HG03439 (cell line): ENCODE results near the gene TNK1.
A peak's percentile ranks its signal among the peaks of the same experiment; 100 is the strongest.

Experiments
- ATAC-seq: cut with Tn5 transposase; IDR thresholded peaks from one replicate; pipeline ENCODE4 v1.9.1; 2021; ENCODE audit warnings: mild to moderate bottlenecking, moderate library complexity; ENCODE audit not compliant: unreplicated experiment

TNK1 gene

GRCh38 chr17:7389924-7390910 lies 9.3 kb downstream of the TNK1 start:
- ATAC-seq = no peak

GRCh38 chr17:7391307-7391706 lies 10.4 kb downstream of the TNK1 start:
- no peak for ATAC-seq

GRCh38 chr17:7392696-7393612 lies 12.1 kb downstream of the TNK1 start:
- ATAC-seq = no peak

- peak; percentile 46 for ATAC-seq
These were observed 12.9 kb downstream of the TNK1 start for GRCh38 chr17:7393613-7394451.

- ATAC-seq = peak; percentile 77
These were observed 13.7 kb downstream of the TNK1 start, which contains the start of gene PLSCR3 for GRCh38 chr17:7394452-7395191. Gene PLSCR3 (minus strand): TSS chr17:7394525. CDS start chr17:7394110, 415 bp downstream.

DNA sequence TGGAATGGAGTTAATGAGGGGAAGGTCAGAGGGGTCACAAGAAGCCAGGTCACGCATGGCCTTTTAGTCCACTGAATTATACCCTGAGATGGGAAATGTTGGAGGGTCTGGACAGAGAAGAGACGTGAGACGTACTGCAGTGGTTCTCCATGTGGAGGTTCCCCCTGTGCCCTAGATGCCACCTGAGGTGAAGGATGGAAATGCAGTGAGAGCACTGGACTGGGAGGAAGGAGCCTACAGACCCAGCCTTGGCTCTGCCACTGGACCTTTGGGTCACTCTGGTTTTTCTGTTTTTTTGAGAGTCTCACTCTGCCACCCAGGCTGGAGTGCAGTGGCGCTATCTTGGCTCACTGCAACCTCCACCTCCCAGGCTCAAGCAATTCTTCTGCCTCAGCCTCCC lies 15.3 kb downstream of the TNK1 start:
- no peak for ATAC-seq

DNA sequence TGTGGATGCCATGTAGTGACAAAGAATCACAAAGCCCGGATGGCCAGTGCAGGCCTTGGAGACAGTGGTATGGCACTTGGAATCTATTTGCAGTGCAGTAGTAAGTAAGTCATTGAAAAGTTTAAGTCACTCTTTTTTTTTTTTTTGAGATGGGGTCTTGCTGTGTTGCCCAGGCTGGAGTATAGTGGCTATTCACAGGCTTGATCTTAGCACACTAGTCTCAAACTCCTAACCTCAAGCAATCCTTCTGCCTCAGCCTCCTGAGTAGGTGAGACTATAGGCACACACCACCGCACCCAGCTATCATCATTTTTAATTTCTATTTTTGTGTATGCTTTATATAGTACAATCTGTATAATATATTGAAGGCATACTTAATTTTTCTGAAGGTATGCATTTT lies 17.7 kb downstream of the TNK1 start:
- ATAC-seq = no peak

DNA sequence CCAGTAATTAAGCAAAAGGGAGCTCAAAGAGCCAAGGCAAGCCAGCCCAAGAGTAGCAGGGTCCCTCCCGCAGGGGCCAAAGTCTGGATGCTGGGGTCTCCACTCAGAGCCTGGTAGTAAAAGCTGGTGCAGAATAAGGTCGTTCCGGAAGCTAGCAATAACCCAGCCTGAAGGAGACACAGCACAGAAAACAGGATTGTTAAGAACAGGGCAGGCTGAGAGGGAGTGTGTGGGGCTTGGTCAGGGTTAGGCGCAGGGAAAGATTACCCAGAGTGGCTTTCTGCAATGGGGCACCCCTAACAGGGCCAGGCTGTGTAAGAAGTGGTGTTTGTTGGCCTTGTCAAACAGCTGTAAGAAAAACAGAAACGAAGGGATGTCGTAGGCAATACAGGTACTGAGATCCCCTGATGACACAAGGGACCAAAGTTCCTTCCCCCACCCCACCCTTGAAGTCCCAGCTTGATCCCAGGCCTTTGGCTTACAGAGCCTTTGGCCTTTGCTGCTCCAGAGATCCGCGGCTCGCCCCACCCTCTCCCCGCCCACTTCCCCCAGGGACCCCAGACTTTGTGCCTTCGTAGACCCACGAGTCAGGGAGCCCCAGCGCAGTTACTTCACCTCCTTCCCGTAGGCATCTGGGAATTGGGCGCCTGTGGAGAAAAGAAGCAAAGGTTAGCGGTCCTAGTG lies 22.3 kb downstream of the TNK1 start:
- ATAC-seq = no peak

- ATAC-seq = peak; percentile 11
These were observed 22.8 kb downstream of the TNK1 start for GRCh38 chr17:7403727-7403976.

DNA sequence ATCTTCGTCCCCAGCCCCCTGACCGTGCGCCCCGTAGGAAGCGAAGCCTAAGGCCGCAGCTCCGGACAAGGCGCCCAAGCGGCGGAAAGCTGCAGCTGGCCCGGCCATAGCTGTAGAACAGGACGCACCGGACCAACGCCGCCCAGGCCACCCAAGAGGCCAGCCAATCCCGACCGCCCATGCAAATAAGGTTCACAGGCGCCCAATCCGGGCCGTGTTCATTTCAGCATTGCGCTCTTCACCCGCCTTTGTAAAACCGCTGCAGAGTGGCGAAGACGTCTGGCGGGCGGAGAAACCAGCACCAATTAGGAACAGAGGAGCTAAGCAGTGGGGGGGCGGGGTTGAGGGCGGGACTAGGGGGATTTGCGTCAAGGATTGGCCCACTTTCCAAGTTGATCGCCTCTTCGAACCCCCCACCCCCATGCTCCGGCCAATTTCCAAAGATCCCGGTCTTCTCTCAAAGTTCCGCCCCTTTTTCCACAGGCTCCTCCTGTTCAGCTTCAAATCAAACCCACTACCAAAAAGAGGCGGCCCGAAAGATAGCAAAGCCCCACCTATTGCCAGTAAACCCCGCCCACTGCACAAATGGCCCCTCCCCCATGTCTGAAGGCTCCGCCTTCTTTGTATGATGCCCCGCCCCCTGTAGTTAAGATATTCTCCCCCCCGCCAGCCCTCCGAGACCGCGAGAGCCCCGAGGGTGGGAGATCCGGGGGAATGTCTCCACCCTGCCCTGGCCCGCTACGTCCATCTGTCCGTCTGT lies 23.3 kb downstream of the TNK1 start, which contains the start of gene TMEM256:
Gene TMEM256, minus strand, starts transcription at position 121 of the 760 bp plus-strand sequence. Its CDS starts 13 bp downstream, at position 108.
- peak; percentile 90 for ATAC-seq

DNA sequence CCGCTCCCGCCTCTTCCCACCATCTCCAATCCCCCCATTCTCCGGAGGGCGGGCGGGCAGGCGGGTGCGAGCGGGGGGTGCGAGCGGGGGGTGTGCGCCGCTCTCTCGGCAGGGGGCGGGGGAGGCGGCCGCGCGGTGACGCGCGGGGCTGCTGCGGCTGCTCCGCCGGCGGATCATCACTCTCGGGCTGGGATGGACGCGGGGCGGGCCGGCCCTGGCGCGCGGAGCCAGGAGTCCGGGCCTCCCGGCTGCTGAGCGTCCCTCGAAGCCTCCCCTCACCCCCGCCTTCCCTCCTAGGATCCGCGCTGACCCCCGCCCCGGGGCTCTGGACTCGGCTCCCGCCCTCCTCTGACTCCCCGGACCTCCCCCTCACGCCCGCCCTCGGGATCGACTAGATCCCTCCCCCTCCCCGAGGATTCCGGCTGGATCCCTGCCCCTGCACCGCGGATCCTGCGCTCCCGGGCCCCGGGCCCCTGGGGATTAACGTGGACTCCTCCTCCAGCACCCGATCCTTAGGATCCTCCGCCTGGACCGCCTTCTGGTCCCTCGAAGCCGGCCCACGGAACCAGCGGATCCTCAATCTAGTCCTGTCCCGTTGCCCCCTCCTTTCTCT lies 24.0 kb downstream of the TNK1 start:
- ATAC-seq = peak; percentile 3

DNA sequence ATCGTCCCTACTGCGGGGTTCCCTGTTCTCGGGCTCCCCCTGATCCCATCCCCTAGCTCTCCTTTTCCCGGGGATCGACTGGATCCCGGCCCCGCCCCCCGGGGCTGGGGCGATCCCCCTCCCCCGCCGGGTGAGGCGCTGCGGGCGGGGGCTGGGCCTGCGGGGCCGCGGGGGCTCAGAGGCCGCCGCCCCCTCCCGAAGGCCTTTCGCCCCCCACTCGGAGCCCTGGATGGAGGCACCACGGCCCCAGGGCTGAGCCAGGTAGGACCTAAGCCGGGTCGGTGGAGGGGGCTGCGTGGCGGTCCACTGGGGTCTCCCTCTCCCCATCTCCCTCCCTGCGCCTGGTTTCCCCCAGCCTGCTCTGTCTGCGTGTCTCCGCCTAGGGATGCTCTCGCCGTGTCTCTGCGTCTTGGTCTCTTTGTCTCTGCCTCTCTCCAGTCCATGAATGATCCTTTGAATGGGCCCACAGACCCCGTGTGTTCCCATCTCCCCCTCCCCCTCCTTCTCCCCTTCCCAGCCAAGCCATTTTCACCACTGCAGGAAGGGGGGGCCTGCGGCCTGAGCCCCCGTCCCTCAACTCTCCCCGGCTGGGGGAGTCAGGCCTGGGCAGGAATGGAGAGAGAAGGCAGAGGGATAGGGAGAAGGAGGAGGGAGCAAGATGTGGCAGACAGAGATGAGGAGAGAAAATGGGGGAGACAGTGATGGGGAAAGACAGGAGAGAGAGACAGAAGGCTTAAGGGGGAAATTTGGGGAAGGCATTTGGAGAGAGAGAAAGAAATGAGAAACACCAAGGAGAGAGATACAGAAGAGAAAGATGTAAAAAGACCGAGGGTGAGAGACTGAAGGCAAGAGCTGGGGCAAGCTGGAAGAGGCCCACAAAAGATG lies 24.7 kb downstream of the TNK1 start:
- ATAC-seq = no peak

DNA sequence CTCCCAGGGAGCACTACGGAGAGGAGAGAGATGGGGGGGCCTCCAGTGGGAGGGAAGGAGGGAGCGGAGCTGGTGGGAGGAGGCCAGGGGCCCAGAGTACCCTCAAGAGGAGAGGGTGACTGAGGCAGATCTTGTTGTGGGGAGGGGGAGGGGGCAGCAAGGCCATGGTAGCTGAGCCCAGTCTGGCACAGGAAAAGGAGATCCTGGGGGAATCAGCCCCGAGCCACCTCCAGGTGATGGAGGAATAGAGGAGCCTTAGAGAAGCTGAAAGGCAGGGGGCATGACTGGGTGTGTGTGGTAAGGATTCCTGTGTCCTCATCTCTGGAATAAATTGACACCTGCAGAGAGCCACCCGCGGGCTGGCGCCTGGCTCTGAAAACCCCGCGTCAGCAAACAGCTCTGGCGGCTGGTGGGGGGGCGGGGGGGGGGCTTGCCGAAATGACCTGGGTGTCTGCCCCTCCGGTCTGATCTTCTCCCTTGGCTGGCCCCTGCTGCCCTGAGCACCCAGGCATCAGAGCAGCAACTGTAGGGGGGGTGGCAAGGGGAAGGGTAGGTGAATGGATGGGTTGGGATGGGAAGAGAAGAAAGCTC lies 25.4 kb downstream of the TNK1 start:
- no peak for ATAC-seq

DNA sequence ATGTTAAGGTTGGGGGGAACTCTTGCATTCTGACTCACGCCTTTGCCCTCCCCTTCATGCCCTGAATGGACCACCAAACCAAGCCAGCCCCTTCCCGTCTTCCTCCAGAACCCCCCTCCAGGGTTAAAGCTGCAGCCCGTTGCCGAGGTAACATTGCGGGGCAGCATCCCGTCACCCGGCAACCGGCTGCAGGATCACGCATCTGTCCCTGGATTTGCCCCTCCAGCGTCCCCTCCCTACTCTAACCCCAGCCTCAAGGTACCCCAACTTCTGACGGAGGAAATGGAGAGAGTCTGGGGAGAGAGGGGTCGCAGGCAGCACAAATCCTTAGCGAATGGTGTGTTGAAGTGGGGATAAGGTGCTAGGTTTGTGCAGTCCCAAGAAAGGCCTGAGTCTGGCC lies 26.2 kb downstream of the TNK1 start:
- no peak for ATAC-seq

DNA sequence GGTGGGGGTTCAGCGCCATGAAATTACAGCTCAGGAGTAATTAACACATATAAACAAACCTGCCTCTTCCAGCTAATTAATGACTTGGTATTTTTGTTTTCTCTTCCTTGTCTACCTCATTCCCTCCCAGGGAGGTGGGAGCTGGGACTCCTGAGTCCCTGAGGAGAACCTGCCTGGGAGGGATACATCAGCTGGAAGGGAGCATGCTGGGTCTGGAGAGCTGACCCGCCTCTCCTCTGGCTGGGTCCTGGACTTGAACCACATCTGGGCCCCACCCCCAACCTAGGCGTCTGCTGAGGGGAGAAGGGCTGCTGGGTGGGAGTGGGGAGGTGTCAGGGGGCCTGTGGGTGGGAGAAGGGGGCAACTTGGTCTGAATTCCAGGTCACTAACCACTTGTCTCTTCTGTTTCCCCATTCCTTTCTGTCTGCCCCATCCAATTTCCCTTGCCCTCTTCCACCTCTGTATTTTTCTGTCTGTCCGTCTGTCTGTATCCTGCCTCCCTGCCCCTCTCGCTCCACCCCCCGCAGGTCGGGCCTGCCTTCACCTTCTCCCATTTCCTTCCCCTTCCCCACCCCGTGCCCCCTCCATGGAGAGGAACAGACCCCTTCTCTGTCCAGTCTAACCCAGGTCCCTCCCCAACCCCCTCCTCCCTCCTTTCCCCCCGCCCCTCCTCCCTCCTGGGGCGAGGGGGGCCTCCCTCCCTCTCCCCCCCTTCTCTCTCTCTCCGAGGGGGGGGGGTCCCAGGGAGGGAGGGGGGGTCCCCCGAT lies 26.8 kb downstream of the TNK1 start, which contains the start of gene NLGN2:
Gene NLGN2, plus strand, starts transcription at position 361 of the 767 bp plus-strand sequence. CDS start 411 bp downstream, outside the sequence.
- no peak for ATAC-seq

DNA sequence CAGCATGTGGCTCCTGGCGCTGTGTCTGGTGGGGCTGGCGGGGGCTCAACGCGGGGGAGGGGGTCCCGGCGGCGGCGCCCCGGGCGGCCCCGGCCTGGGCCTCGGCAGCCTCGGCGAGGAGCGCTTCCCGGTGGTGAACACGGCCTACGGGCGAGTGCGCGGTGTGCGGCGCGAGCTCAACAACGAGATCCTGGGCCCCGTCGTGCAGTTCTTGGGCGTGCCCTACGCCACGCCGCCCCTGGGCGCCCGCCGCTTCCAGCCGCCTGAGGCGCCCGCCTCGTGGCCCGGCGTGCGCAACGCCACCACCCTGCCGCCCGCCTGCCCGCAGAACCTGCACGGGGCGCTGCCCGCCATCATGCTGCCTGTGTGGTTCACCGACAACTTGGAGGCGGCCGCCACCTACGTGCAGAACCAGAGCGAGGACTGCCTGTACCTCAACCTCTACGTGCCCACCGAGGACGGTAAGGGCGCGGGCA lies 27.4 kb downstream of the TNK1 start:
- ATAC-seq = no peak
